ENCODE data around the gene NCKIPSD.
A peak's percentile ranks its signal among the peaks of the same experiment; 100 is the strongest.

The NCKIPSD gene

DNA sequence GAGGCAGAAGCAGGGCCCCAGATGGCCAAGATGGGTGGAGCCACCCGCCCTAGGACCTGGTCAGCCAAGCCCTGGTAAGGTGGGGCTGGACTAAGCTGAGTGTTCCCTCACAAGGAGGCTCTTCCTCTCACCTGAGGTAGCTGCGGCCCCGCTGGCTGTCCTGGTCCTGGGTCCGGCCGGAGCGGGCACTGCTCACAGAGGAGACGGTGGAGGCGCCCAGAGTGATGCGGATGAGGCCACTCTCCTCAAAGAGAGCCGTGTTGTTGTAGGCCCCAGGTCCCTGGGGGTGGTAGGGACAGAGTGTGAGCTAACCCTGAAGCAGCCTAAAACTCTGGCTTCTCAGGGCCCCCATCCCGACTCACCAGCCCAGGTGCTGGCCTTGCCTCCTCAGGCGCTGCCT is 43.1 kb downstream of the NCKIPSD start:
- DNase-seq: no peak

DNA sequence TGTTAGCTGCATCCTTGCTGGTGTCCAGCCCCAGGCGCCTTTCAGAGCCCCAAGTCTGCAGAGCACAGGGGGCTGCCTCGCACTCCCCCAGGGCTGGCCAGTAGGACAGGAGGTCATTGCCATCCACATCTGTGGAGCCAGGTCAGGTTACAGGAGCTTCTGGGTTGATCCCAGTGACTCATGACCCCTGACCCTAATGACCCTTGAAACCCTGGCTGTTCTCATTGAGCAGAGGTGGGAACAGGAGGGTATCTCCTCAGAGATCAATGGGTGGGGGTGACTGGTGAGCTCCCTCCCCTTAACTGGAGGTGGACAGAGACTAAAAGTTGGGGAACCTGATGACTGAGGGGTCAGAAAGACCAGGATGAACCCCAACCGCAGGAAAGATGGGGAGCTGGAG is 44.3 kb downstream of the NCKIPSD start:
- DNase-seq: no peak

DNA sequence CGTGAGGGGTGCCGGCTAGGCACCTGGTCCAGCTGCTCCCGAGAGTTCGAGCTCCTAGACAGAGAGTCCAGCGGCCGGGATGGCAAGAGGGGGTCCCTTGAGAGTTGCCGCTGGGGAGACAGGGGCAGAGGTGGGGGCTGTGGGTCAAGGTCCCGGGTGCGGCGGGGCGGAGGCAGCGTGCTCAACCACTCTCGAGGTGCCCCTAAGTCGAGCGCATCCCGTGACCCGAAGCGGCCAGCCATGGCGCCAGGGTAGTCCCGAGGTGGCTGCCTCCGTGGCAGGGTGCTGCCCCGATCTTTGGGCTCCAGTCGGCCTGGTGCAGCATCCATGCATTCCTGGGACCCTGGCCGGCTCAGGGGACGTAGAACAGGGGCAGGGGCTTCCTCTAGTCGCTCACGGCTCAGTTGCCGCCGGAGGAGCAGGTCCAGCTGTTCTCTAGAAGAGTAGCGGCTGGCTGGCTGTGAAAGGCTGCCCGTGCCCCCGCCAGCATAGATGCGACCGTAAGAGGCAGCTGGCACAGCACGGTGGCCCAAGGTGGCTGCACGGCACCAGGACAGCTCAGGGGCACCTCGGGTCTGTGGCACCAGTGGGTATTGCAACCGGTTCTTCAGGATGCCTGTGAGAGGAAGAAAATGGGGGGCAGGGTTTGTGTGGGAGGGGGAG is 45.6 kb downstream of the NCKIPSD start:
- no peak for DNase-seq

DNA sequence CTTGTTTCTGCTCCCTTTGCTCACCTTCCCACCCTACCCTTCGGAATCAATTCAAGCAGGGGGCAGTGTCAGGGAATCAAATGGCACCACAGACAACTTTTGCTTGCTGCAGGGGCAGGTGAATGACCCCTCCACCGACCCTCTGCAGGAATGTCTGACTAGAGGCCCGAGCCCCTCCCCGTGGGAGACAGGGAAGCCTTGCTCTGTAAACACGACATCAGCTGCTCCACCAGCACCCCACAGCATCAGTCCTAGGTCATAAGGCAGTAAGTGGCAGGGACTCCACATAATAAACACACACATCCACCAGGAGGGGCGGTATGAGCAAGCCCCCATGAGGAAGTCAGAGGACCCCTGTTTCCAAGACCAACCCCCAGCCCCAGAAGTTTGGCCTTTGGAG is 48.4 kb downstream of the NCKIPSD start:
- no peak for DNase-seq

DNA sequence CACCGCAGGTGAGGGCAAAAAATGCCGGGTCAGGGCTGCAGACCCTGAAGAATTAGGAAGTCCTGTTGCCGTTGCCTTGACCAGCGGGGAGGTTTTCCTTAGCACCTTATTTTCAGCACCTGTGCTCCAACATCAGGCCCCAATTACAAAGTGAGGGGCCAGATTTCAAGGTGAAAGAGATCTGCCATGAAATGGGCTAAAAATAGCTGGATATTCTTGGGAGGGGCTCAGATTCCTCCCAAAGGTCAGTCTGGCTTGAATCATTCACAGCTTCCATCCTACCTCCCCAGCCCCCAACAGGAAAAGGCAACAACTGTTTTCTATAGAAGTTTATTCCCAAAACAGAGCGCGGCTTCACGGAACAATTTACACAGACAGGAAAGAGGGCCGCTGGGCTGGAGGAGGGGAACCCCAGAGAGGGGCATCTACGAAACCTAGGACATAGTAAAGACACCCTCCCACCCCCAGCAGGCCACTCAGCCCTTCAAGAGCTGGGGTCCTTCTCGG is 49.5 kb downstream of the NCKIPSD start:
- no peak for DNase-seq

DNA sequence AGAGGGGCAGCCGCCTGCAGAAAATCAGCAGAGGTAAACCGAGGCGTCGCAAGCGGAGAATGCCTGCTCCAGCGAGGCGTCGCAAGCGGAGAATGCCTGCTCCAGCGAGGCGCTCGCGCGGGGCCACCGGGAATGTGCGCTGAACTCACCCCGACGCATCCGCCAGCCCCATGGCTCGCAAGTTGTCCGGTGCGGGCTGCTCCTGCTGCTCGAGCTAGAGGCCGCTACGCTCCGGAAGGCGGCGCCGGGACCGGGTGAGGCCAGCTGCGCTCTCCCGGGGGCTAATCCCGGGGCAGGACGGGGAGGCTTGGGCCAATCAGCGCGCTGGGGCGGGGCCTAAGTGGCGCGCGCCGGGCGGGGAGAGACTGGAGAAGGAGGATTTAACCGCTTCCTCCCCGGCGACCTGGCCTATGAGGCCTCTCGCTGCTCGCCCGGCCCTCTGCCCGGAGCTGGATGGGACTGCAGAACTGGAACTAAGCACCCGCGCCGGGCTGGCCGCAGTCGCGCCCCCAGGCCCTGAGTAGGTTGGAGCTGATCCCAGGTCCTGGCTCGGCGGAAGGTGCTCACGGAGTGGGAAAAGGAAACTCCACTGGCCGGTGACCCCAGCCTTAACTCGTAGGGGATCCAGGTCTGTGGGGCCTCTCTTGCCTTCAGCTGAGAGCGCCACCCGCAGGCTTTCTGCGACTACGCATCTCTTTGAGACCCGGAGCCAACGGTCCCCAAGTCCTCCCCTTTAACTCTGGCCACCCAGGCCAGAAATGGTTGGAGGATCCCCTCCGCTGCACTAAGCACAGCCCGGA is 50.3 kb downstream of the NCKIPSD start, which contains the start of gene SLC26A6:
Gene SLC26A6, minus strand, starts transcription at position 240 of the 800 bp plus-strand sequence. Its CDS starts 68 bp downstream, at position 172.
- DNase-seq: peak; percentile 98

DNA sequence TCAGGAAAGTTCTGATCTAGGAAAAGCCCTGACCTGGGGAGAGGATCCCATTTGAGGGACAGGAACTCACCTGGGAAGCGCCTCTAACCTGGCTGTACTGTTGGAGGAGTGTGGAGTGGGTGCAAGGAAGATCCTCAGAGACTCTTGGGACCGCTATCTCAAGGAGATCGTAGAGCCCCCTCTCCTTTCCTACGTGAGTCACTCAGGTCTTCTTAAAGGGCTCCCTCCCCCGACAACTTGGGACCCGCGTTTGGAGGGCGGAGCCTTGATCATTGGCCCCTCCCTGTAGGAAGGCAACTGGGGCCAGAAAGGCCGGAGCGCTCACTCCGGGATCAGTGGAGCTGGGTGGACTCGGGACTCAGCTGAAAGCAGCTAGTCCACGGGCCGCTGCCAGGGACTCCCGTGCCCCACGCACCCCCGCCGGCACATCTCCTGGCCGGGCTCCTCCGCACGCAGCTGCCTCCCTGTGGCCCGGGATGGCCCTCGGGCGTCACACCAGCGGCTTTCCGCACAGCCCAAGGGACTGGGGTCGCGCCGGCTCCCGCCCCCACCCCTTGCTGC is 51.0 kb downstream of the NCKIPSD start:
- no peak for DNase-seq

DNA sequence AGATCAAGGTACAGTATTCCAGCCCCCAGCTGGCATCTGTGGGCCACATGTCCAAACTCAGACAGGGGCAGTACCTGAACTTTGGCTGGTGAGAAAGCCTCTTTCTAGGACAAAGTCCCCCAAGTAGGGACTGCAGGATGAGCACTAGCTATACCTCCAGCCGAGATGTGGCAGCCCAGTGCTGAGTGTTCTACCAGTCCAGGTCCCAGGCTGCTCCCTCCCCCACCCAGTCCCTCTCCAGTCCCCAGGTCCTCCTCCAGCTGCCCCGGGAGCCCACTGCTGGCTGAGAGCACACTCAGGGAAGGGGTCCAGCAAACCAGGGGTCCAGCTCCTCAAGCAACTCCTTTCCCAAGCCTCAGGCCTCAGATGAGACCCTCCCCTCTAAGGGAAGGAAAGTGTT is 52.0 kb downstream of the NCKIPSD start:
- DNase-seq: no peak

DNA sequence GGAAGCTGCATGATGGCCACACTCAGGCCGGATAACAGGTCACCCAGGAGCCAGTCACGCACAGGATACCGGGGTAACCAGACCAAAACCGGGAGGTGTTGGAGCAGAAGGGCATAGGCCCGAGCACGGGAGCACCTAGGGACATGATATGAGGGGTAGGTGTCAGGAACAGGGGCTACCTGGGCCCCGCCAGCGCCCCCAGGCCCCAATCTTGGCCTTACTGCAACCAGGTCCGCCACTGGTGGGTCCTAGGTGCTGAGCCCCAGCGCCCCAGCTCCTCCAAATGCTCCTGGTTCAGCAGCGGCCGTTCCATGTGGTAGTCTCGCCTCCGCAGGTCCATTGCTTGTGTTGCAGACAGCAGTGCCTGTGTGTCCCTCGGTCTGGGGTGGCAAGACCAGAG is 52.5 kb downstream of the NCKIPSD start:
- DNase-seq: no peak

DNA sequence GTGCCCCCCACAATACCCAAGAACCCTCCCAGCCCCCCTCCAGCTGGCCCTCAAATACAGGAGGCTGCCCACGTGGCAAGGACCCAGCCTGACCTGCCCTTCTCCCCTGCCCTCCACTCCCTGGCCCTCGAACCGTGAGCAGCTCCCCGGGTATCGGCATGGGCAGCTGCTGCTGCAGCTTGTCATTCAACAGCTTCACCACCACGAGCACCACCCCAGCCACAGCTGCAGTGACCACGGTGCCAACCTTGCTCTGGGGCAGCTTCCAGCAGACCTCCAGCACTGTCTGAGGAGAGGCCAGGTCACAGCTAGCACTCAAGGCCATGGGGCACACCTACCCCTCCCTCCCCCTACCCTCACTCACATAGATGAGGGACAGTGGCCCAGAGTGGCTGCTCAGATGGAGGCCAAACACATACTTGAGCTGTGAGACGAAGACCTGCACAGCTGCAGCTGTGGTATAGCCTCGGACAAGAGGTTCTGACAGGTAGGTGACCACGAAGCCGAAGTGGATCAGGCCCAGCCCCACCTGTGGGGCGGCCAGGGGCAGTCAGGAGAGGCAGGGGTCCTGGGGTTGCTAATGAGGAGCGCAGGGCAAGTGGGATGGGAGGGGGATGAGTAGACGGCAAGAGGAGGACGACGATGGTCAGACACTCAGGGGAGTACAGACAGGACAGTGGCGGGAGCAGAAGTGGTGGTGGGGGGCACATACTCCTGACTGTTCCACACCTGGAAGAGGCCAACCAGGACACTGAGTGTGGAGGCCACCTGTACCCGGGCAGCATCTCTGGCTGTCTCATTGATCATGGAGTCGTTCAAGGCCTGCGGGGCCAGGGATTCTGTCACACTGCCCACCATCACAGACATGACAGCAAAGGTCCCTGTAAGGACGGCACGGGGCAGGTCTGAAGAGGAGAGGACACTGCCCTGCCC is 53.9 kb downstream of the NCKIPSD start:
- DNase-seq: no peak

DNA sequence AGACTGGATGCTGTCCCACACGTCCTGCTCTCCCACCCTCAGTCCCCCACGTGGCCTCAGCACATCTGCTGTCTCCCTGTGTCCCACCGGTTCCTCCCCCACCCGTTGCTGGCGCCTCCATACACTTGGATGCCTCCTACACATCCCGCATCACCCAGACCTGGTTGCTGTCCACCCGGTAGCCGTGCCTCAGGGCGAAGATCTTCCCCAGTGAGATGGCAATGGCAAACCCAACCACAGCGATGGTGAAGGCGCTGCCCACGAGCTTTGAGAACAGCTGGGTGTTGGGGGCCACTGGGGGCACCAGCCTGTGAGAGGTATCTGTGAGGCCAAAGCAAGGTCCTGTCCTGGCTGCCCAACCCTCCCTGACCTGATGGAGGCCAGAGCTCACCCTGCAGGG is 54.9 kb downstream of the NCKIPSD start:
- no peak for DNase-seq

DNA sequence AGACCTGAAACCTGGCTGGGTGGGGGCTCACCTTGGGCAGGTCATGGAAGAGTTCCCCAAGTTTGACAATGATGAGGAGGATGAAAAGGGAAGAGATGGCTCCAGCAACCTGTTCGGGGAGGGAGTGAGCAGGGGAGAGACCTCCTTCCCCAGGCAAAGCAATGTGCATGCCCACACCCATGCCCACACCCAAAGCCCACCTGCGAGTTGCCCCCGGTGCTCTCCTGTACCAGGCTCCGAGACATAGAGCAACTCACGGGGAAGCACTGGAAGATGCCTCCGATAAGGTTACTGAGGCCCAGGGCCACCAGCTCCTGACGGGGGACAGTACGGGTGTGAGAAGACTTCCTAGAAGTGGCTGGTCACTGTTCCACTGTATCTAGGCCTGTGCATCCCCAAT is 55.3 kb downstream of the NCKIPSD start:
- no peak for DNase-seq

DNA sequence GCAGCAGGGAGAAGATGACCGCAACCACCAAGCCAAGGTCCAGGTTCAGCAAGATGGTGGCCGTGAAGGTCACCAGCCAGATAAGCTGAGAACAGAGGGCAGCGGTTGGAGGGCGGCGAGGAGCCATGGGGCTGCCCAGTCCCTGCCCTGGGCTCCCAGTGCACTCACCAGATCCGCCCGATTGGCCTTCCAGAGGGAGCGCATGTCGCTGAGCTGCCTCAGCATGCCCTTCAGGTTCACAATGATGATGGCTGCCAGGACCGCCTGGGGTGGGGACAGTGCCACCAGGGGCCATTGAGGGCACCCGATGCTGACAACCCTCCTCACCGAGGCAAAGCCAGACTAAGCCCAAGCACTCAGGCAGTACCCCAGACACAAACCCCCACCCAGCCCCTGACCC is 55.8 kb downstream of the NCKIPSD start:
- DNase-seq: no peak

DNA sequence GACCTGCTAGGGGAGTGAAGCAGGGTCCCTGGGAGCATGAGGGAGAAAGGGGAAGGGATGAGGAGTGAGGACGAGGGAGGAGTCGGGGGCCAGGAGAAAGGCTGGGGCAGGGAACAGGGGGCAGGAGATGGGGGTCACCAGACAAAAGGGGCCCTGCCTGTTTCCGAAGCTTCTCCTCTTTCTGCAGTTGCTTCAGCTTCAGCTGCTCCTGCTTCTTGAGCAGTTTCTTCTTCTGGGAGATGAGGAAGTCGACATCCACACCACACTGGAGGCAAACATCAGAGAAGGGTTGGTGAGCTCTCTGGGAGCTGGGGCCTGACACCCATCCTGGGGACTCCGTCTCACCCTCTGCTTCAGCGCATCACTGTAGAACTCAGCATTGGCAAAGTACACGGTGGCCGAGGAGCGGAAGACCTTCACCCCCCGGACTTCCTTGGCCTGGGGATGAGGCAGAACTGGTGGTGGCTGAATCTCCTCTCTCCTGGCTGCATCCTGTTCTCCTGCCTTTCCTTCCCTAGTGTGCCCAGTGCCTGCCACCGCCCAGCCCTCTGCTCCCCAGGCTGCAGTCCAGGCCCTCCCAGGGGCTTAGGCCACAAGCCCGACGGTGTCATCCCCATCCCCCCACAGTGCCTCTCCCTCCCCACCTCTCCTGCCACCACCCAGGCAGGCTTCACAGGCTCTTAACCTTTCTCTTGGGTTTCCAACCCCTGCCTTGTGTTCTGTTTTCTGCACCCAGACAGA is 57.3 kb downstream of the NCKIPSD start:
- DNase-seq: no peak

DNA sequence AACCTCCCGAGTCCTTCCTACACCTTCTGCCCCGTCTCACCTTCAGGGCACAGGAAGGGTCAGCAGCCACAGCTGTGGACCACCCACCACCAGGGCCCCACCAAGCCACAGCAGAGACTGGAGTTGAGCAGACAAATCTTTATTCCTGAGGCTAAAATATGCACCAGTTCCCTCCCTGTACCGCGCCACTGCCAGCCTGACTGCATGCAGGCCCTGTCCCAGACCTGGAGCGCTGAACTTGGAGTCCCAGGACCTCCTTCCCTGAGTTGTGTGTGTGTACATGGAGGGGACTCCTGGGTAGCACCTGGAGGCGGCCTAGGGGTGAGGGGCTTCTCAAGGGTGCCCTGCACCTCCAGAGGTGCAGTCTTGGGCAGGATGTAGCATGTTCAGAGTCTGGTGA is 60.1 kb downstream of the NCKIPSD start:
- no peak for DNase-seq

DNA sequence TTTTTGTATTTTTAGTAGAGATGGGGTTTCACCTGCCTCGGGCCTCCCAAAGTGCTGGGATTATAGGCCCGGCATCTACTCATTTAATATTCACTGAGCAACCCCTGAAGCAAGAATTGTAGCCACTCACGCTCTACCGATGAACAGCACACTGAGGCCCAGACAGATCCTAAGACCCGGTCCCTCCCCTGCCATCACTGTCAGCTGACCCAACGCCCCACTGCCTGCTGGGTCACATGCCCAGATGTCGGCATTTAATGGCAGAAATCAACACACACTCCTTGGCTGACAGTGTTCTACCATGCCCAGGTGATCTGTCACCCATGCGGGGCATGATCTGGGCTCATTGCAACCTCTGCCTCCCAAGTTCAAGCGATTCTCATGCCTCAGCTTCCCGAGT is 60.9 kb downstream of the NCKIPSD start:
- DNase-seq: no peak

DNA sequence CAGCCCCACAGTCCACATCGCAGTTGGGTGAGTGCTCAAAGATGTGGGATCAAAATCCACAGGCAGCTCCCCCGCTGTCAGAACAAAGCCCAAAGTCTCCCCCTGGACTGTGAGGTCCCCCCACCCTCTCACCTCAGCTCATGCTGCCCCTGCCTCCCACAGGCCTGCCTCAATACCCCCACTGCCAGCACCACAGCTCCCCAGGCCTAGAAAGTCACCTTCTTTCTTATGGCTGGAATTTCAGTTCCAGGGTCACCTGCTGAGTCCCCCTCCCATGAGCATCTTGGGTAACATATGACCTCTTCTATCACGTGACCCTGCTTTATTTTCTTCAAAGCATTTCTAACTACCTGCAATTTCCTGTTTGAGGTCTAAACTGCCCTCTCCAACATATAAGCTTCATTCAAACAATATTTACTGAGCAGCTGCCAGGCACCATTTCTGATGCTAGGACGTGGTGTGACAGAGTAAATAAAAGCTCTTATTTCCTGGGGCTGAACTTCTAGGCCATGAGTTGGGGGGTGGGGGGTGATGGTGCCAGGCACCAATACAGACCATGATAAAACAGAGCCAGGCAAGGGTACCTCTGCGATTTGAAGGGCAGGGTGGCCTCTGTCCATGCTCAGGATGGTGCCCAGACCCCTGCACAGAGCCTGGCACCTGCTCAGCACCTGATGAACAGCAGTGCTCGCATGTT is 61.7 kb downstream of the NCKIPSD start:
- DNase-seq: no peak

Measured in right forelimb (tissue), 1 donor.